Activated B cell treated with CpG ODN at 0.5 μM for 24 hours (primary cell): Measurements from ENCODE around the gene OMA1. TPM values are rescaled to one million over a fixed set of nuclear protein-coding genes. Genes with fewer than 3 reads are reported as not detected.

Experiments
- ATAC-seq: fragments of 200-7000 bp; cut with Tn5 transposase; one replicate; pipeline ENCODE4 v1.10.0; 2021; ENCODE audit warnings: low read depth, mild to moderate bottlenecking, moderate library complexity
- CTCF ChIA-PET: fragments of 350-600 bp; sonication (Branson Sonifier 250); formaldehyde crosslinking; loops from one replicate; lab custom pipeline; 2021; ENCODE audit warnings: antibody characterized with exemption; lab: Charles Lee
- POLR2A ChIA-PET: fragments of 350-600 bp; sonication (Branson Sonifier 250); formaldehyde crosslinking; loops from one replicate; lab custom pipeline; 2021; ENCODE audit warnings: antibody characterized with exemption; lab: Charles Lee
- DNase-seq: peaks from one replicate; pipeline ENCODE4 v3.0.0; 2022
- H3K27ac Mint-ChIP-seq: one replicate; pipeline ENCODE4 v1.8.0; 2020; ENCODE audit warnings: mixed read lengths
- H3K27me3 Mint-ChIP-seq: one replicate; pipeline ENCODE4 v1.8.0; 2021; ENCODE audit warnings: mixed read lengths
- H3K36me3 Mint-ChIP-seq: one replicate; pipeline ENCODE4 v1.8.0; 2021; ENCODE audit warnings: low read depth, mixed read lengths
- H3K4me1 Mint-ChIP-seq: one replicate; pipeline ENCODE4 v1.8.0; 2021; ENCODE audit warnings: mixed read lengths
- H3K4me3 Mint-ChIP-seq: one replicate; pipeline ENCODE4 v1.8.0; 2020; ENCODE audit warnings: mild to moderate bottlenecking, mixed read lengths
- H3K9me3 Mint-ChIP-seq: one replicate; pipeline ENCODE4 v1.8.0; 2020; ENCODE audit warnings: mixed read lengths
- intact Hi-C: fragments of 100-400 bp; cut with micrococcal nuclease; formaldehyde crosslinking; loops from one replicate; pipeline ENCODE4 v1.15.1; 2024
- total RNA-seq: library from RNA; stranded (reverse); gene quantifications from 2 replicates; pipeline ENCODE4 v1.2.3, GENCODE V29; 2022
- TF ChIP-seq, protein P1 (sequence below): fragments of 200-600 bp; IDR thresholded peaks from one replicate; pipeline ENCODE4 v1.8.0; 2022; ENCODE audit warnings: antibody characterized with exemption, mild to moderate bottlenecking

The OMA1 gene
- total RNA-seq, 1 donor from 2014 or later: 48.7 TPM

DNA sequence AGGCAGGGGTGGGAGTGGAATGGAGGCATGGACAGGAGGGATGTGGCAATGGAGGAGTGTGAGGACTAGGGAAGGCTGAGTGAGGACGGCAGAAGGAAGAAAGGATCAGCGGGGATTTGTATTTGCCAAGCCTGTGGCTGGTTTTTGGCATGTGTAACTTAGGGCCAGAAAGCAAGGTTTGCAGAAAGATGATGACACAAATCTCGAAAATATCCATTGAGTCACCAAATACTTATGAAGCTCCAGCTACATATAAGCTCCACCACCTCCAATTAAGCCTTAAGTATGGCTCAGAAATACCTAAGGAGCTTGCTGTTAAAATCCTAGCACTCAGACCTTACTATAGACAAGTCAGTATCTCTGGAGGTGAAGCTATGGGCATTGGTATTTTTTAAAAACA, 90.1 kb downstream of the OMA1 start:
- Mint-ChIP-seq H3K4me3 (no peak overlapping the region), H3K4me1 (no peaks in the 10 kb centered on the region), H3K9me3 (no peaks in the 10 kb centered on the region), H3K27me3 (no peaks in the 10 kb centered on the region), H3K36me3 (peaks cover 13% of the 10 kb centered on the region), H3K27ac (no peak overlapping the region)
- TF ChIP-seq, protein P1, sequence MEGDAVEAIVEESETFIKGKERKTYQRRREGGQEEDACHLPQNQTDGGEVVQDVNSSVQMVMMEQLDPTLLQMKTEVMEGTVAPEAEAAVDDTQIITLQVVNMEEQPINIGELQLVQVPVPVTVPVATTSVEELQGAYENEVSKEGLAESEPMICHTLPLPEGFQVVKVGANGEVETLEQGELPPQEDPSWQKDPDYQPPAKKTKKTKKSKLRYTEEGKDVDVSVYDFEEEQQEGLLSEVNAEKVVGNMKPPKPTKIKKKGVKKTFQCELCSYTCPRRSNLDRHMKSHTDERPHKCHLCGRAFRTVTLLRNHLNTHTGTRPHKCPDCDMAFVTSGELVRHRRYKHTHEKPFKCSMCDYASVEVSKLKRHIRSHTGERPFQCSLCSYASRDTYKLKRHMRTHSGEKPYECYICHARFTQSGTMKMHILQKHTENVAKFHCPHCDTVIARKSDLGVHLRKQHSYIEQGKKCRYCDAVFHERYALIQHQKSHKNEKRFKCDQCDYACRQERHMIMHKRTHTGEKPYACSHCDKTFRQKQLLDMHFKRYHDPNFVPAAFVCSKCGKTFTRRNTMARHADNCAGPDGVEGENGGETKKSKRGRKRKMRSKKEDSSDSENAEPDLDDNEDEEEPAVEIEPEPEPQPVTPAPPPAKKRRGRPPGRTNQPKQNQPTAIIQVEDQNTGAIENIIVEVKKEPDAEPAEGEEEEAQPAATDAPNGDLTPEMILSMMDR: no peak
- ChIA-PET CTCF (no interaction called here), POLR2A (no interaction called here)
- no peak for ATAC-seq
- intact Hi-C loops: no loop called here
- no peak for DNase-seq

DNA sequence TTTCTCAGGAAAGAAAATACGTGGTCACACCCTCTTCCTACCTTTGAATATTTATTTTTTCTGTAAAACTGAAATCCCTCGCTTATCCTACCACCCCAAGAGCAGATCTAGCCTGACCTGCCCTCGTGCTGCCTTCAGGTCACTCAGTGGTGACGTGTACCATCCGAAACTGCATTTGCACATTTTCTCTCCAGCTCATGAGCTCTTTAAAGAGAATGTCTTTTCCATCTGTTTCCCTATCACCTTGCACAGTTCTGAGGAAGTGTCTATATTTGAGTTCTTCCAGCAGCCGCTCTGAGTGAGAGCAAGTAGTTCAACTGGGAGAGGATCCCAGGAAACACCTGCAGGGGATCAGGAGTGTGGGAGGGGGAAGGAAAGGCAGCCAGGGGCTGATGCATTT, 91.7 kb downstream of the OMA1 start:
- intact Hi-C loops: no loop called here
- Mint-ChIP-seq H3K27me3 (no peaks in the 10 kb centered on the region), H3K4me1 (no peaks in the 10 kb centered on the region), H3K36me3 (peaks cover 13% of the 10 kb centered on the region), H3K27ac (no peak overlapping the region), H3K9me3 (no peaks in the 10 kb centered on the region), H3K4me3 (no peak overlapping the region)
- ATAC-seq (no peak), DNase-seq (no peak)
- TF ChIP-seq, protein P1: no peak
- ChIA-PET POLR2A (no interaction called here), CTCF (no interaction called here)

DNA sequence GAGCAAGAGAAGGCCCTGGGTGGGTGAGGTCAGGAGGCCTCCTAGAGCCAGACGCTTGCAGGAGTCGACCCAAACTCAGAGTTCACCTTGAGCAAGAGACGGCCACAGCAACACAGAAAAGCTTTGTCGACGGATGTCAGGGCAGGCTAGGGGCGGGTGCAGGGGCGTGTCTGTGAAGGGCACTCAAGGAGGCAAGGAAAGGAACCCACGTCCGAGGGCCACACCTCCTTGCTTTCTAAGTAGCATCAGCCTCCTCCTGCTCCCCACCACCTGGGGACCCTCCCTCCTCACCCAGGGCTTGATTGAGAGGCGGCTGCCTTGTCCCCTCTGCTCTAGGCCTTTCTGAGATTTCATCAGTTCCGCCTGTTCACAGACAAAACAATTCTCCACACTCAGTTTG, 92.1 kb downstream of the OMA1 start:
- Mint-ChIP-seq H3K4me1 (no peaks in the 10 kb centered on the region), H3K27ac (no peak overlapping the region)

DNA sequence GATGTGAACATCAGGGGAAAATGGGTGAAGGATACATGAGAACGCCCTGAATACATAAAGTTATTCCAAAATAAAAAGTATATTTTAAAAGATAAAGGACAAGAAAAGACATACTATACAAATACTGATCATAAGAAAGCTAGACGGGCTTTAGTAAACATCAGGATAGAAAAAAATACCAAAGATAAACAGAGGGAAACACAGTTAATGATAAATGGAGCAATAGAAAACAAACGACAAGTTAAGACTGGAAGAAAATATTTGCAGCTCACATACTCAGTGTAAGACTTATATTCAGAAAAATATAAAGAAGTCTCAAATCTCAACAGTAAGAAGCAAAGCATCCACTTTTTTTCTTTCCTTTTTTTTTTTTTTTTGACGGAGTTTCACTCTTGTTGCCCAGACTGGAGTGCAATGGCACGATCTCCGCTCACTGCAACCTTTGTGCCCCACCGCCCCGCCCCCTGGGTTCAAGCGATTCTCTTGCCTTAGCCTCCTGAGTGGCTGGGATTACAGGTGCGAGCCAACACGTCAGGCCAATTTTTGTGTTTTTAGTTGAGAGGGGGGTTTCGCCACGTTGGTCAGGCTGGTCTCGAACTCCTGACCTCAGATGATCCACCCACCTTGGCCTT, 94.8 kb downstream of the OMA1 start:
- Mint-ChIP-seq H3K27ac (no peak overlapping the region), H3K27me3 (no peaks in the 10 kb centered on the region), H3K4me3 (no peak overlapping the region), H3K36me3 (peaks cover 14% of the 10 kb centered on the region), H3K9me3 (no peaks in the 10 kb centered on the region), H3K4me1 (no peaks in the 10 kb centered on the region)
- intact Hi-C loops: no loop called here
- CTCF ChIA-PET: no interaction called here
- DNase-seq (no peak), ATAC-seq (no peak)
- POLR2A ChIA-PET: no interaction called here
- TF ChIP-seq, protein P1: no peak

More for the DNA sequence above, 92.1 kb downstream of the OMA1 start:
- DNase-seq (no peak), ATAC-seq (no peak)
- POLR2A ChIA-PET: no interaction called here
- no peaks in the 10 kb centered on the region for H3K27me3 Mint-ChIP-seq
- H3K4me3 Mint-ChIP-seq: no peak overlapping the region
- intact Hi-C loops: no loop called here
- H3K9me3 Mint-ChIP-seq: no peaks in the 10 kb centered on the region
- CTCF ChIA-PET: interaction anchor here (0.6 kb wide), 1 partner anchor 31 kb away, joined by 3 read pairs; no protein-coding TSS in a partner anchor
- TF ChIP-seq, protein P1: no peak
- H3K36me3 Mint-ChIP-seq: peaks cover 13% of the 10 kb centered on the region

DNA sequence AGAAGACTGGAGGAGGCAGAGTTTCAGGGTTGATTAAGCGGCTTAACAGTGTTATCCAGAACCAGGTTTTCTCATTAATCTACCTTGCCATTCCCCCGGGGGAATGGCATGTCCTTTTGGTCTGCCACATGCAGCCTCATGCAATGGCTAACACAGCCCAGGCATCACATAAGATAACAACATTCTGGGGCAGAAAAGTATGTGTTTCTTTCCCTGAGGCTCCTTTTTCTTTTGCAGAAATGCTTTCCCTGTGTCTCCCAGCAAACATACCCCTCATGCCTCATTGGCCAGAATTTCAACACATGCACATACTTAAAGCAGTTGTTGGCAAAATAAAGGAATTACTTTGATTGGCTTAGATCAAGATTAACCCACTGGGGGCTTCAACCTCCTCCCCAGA, 98.6 kb downstream of the OMA1 start:
- no peaks in the 10 kb centered on the region for H3K4me1 Mint-ChIP-seq
- ChIA-PET POLR2A (no interaction called here), CTCF (no interaction called here)
- H3K27ac Mint-ChIP-seq: no peak overlapping the region
- ATAC-seq: no peak
- intact Hi-C loops: no loop called here
- H3K27me3 Mint-ChIP-seq: no peaks in the 10 kb centered on the region
- TF ChIP-seq, protein P1: no peak
- no peaks in the 10 kb centered on the region for H3K9me3 Mint-ChIP-seq
- no peak for DNase-seq
- H3K4me3 Mint-ChIP-seq: no peak overlapping the region
- H3K36me3 Mint-ChIP-seq: peaks cover 12% of the 10 kb centered on the region
